Fibroblast of lung (primary cell): ENCODE results near the gene AWAT2.

ENCODE experiments used
- EZH2 ChIP-seq: IDR thresholded peaks from 2 replicates; pipeline ENCODE4 v1.5.1; 2012; ENCODE audit warnings: low read length, control low read depth, mild to moderate bottlenecking; ENCODE audit errors: missing control alignments
- TF ChIP-seq, protein P1 (sequence below), 2 donors: IDR thresholded peaks in 1 of 2; conservative IDR thresholded peaks in 1 of 2; 1 replicate in 1 of 2; 2 replicates in 1 of 2; pipeline ENCODE4 v1.5.1; 2011 to 2012; ENCODE audit warnings: low read length in 2 of 2, control low read depth in 1 of 2, inconsistent platforms in 1 of 2, low read depth in 1 of 2, mild to moderate bottlenecking in 1 of 2

DNA sequence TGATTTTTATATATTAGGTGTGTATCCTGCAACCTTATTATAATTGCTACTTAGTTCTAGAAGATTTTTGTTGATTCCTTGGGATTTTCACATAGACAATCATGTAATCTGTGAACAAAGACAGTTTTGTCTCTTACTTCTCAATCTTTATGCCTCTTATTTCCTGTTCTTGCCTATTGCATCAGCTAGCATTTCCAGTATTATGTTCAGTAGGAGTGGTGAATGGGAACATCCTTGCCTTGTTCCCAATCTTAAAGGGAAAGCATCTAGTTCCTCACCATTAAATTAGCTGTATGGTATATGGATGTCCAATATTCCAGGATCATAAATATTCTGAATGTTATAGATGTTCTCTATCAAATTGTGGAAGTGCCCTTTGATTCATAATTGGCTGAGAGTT, 41.8 kb downstream of the AWAT2 start:
- TF ChIP-seq, protein P1, sequence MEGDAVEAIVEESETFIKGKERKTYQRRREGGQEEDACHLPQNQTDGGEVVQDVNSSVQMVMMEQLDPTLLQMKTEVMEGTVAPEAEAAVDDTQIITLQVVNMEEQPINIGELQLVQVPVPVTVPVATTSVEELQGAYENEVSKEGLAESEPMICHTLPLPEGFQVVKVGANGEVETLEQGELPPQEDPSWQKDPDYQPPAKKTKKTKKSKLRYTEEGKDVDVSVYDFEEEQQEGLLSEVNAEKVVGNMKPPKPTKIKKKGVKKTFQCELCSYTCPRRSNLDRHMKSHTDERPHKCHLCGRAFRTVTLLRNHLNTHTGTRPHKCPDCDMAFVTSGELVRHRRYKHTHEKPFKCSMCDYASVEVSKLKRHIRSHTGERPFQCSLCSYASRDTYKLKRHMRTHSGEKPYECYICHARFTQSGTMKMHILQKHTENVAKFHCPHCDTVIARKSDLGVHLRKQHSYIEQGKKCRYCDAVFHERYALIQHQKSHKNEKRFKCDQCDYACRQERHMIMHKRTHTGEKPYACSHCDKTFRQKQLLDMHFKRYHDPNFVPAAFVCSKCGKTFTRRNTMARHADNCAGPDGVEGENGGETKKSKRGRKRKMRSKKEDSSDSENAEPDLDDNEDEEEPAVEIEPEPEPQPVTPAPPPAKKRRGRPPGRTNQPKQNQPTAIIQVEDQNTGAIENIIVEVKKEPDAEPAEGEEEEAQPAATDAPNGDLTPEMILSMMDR (conservative IDR thresholded peaks at IDR 0.05 in 1 of 2, IDR thresholded peaks at IDR 0.05 in 1 of 2; ENCODE audit: low read depth in 1 of 2, low read length in 2 of 2): no peak
- TF ChIP-seq EZH2: no peak
